ENCODE data around the gene C18orf54.
"Not testable (repeated sequence)": the region's sequence is repeated elsewhere in the genome, so short reads cannot be mapped to it uniquely, and the experiment has no call there.

The C18orf54 gene

GRCh38 chr18:54386800-54387495 lies 29.2 kb downstream of the C18orf54 start:
- not testable (repeated sequence) for DNase-seq (ENCODE audit: low spot score)

- DNase-seq (ENCODE audit: low spot score), result no peak
Observed at GRCh38 chr18:54387631-54388030, 29.9 kb downstream of the C18orf54 start.

GRCh38 chr18:54388203-54389142 lies 30.8 kb downstream of the C18orf54 start:
- DNase-seq (ENCODE audit: low spot score), result no peak

- no peak for DNase-seq (ENCODE audit: low spot score)
Observed at GRCh38 chr18:54389143-54389505, 31.4 kb downstream of the C18orf54 start.

- no peak for DNase-seq (ENCODE audit: low spot score)
Observed at GRCh38 chr18:54390838-54391237, 33.1 kb downstream of the C18orf54 start.

- peak; percentile 71 for DNase-seq (ENCODE audit: low spot score)
Observed at GRCh38 chr18:54392543-54393023, 34.9 kb downstream of the C18orf54 start.

- DNase-seq (ENCODE audit: low spot score), result no peak
Observed at GRCh38 chr18:54393648-54394294, 36.1 kb downstream of the C18orf54 start.

GRCh38 chr18:54396760-54397159 lies 39.1 kb downstream of the C18orf54 start:
- no peak for DNase-seq (ENCODE audit: low spot score)

GRCh38 chr18:54405290-54405689 lies 47.6 kb downstream of the C18orf54 start:
- no peak for DNase-seq (ENCODE audit: low spot score)

GRCh38 chr18:54411781-54412180 lies 54.1 kb downstream of the C18orf54 start:
- no peak for DNase-seq (ENCODE audit: low spot score)

GRCh38 chr18:54415086-54415485 lies 57.4 kb downstream of the C18orf54 start:
- DNase-seq (ENCODE audit: low spot score), result no peak

- DNase-seq (ENCODE audit: low spot score), result no peak
Observed at GRCh38 chr18:54416436-54416835, 58.7 kb downstream of the C18orf54 start.

GRCh38 chr18:54423831-54424230 lies 66.1 kb downstream of the C18orf54 start:
- DNase-seq (ENCODE audit: low spot score), result no peak

GRCh38 chr18:54426085-54426665 lies 68.5 kb downstream of the C18orf54 start:
- no peak for DNase-seq (ENCODE audit: low spot score)

All from hematopoietic multipotent progenitor cell treated with erythropoietin and hydrocortisone succinate and interleukin-3 and kit ligand, for 15 days (in vitro differentiated cells).